Astrocyte (in vitro differentiated cells and primary cell): ENCODE results near the gene PIR. TPM values are rescaled to one million over a fixed set of nuclear protein-coding genes. Genes with fewer than 3 reads are reported as not detected.

ENCODE experiments used
- DNase-seq: peaks from one replicate; pipeline ENCODE4 v3.0.0-alpha.2; 2010; ENCODE audit warnings: low read depth
- FAIRE-seq: peaks from 2 replicates; lab custom pipeline; 2011; peaks lifted over from hg19 to GRCh38; lab: Jason Lieb, UNC
- H2AFZ ChIP-seq: 2 replicates; pipeline ENCODE4 v1.6.0; 2012; ENCODE audit warnings: low read depth, low read length, inconsistent platforms
- H3K27ac ChIP-seq: 2 replicates; pipeline ENCODE4 v1.5.1; 2011; ENCODE audit warnings: low read depth, low read length, inconsistent platforms
- H3K27me3 ChIP-seq: 2 replicates; pipeline ENCODE4 v1.6.0; 2011; ENCODE audit warnings: low read length, inconsistent platforms; ENCODE audit not compliant: insufficient read depth
- H3K36me3 ChIP-seq: 2 replicates; pipeline ENCODE4 v1.5.1; 2011; ENCODE audit warnings: low read length, inconsistent platforms; ENCODE audit not compliant: insufficient read depth
- H3K4me1 ChIP-seq: 2 replicates; pipeline ENCODE4 v1.5.1; 2011; ENCODE audit warnings: low read length, inconsistent platforms; ENCODE audit not compliant: insufficient read depth
- H3K4me2 ChIP-seq: 2 replicates; pipeline ENCODE4 v1.6.0; 2012; ENCODE audit warnings: low read length, inconsistent platforms
- H3K4me3 ChIP-seq: 2 replicates; pipeline ENCODE4 v1.5.1; 2011; ENCODE audit warnings: low read depth, mild to moderate bottlenecking, low read length, inconsistent platforms; ENCODE audit not compliant: insufficient read depth
- H3K79me2 ChIP-seq: 2 replicates; pipeline ENCODE4 v1.6.0; 2012; ENCODE audit warnings: mild to moderate bottlenecking, low read length, inconsistent platforms; ENCODE audit not compliant: insufficient read depth
- H3K9ac ChIP-seq: 2 replicates; pipeline ENCODE4 v1.6.0; 2012; ENCODE audit warnings: mild to moderate bottlenecking, low read length, inconsistent platforms
- H3K9me3 ChIP-seq: 2 replicates; pipeline ENCODE4 v1.5.1; 2012; ENCODE audit warnings: low read depth, mild to moderate bottlenecking, low read length, inconsistent platforms; ENCODE audit not compliant: insufficient read depth
- H4K20me1 ChIP-seq: 2 replicates; pipeline ENCODE4 v1.6.0; 2012; ENCODE audit warnings: low read length, inconsistent platforms; ENCODE audit not compliant: insufficient read depth
- H3K27ac Mint-ChIP-seq: one replicate; pipeline ENCODE4 v1.8.0; 2021; ENCODE audit warnings: mild to moderate bottlenecking, mixed read lengths; ENCODE audit not compliant: unreplicated experiment
- H3K27me3 Mint-ChIP-seq: one replicate; pipeline ENCODE4 v1.8.0; 2021; ENCODE audit warnings: low read depth, mixed read lengths; ENCODE audit not compliant: unreplicated experiment
- H3K36me3 Mint-ChIP-seq: one replicate; pipeline ENCODE4 v1.8.0; 2021; ENCODE audit warnings: low read depth, mixed read lengths; ENCODE audit not compliant: unreplicated experiment
- H3K4me1 Mint-ChIP-seq: one replicate; pipeline ENCODE4 v1.8.0; 2021; ENCODE audit warnings: low read depth, mixed read lengths; ENCODE audit not compliant: unreplicated experiment
- H3K4me3 Mint-ChIP-seq: one replicate; pipeline ENCODE4 v1.8.0; 2021; ENCODE audit warnings: mild to moderate bottlenecking, moderate library complexity, mixed read lengths; ENCODE audit not compliant: unreplicated experiment
- H3K9me3 Mint-ChIP-seq: one replicate; pipeline ENCODE4 v1.8.0; 2021; ENCODE audit warnings: mild to moderate bottlenecking, mixed read lengths; ENCODE audit not compliant: unreplicated experiment
- CTCF ChIP-seq: IDR thresholded peaks from 2 replicates; pipeline ENCODE4 v1.5.1; 2011; ENCODE audit warnings: low read depth, mild to moderate bottlenecking, inconsistent platforms, low read length, moderate library complexity; ENCODE audit not compliant: insufficient read depth
- EZH2 ChIP-seq: IDR thresholded peaks from 2 replicates; pipeline ENCODE4 v1.6.1; 2012; ENCODE audit warnings: mild to moderate bottlenecking, low read length, inconsistent platforms; ENCODE audit not compliant: insufficient read depth
- total RNA-seq: library from RNA; stranded (reverse); gene quantifications from 2 replicates; pipeline ENCODE4 v1.2.1, GENCODE V29; 2021

PIR gene
- total RNA-seq, 1 donor from 2014 or later, result 5.5 TPM

- no peak for FAIRE-seq
- no peak for TF ChIP-seq CTCF
Observed at GRCh38 chrX:15507005-15507404, 13.9 kb upstream of the PIR start.

GRCh38 chrX:15505101-15505500, 12.0 kb upstream of the PIR start:
- no peak for TF ChIP-seq CTCF
- no peak for TF ChIP-seq EZH2
- H3K36me3 ChIP-seq, result no peaks in the 10 kb centered on the region
- H3K79me2 ChIP-seq, result no peaks in the 10 kb centered on the region
- H3K4me1 Mint-ChIP-seq, result no peaks in the 10 kb centered on the region
- no peak for DNase-seq
- no peaks in the 10 kb centered on the region for H3K9me3 ChIP-seq
- H3K27me3 ChIP-seq, result peaks cover 2% of the 10 kb centered on the region
- no peak overlapping the region for H3K4me3 Mint-ChIP-seq
- no peak overlapping the region for H3K9ac ChIP-seq
- no peaks in the 10 kb centered on the region for H3K36me3 Mint-ChIP-seq
- H3K27ac Mint-ChIP-seq, result no peak overlapping the region
- H3K27me3 Mint-ChIP-seq, result no peaks in the 10 kb centered on the region
- no peaks in the 10 kb centered on the region for H3K4me1 ChIP-seq
- no peak overlapping the region for H3K27ac ChIP-seq
- H3K4me2 ChIP-seq, result no peak overlapping the region
- H4K20me1 ChIP-seq, result no peaks in the 10 kb centered on the region
- no peak overlapping the region for H2AFZ ChIP-seq
- no peaks in the 10 kb centered on the region for H3K9me3 Mint-ChIP-seq
- no peak overlapping the region for H3K4me3 ChIP-seq
- FAIRE-seq, result no peak

More at GRCh38 chrX:15507005-15507404, 13.9 kb upstream of the PIR start:
- Mint-ChIP-seq H3K27me3 (no peaks in the 10 kb centered on the region), H3K36me3 (no peaks in the 10 kb centered on the region), H3K4me3 (no peak overlapping the region), H3K9me3 (no peaks in the 10 kb centered on the region), H3K4me1 (peaks cover 1% of the 10 kb centered on the region), H3K27ac (no peak overlapping the region)
- no peak overlapping the region for H3K27ac ChIP-seq
- no peaks in the 10 kb centered on the region for H3K79me2 ChIP-seq
- H3K4me1 ChIP-seq, result no peaks in the 10 kb centered on the region
- no peak for DNase-seq
- H3K4me3 ChIP-seq, result no peak overlapping the region
- H3K36me3 ChIP-seq, result no peaks in the 10 kb centered on the region
- H3K9ac ChIP-seq, result no peak overlapping the region
- no peak overlapping the region for H2AFZ ChIP-seq
- H3K27me3 ChIP-seq, result peaks cover 2% of the 10 kb centered on the region
- H4K20me1 ChIP-seq, result no peaks in the 10 kb centered on the region
- H3K4me2 ChIP-seq, result no peak overlapping the region
- no peaks in the 10 kb centered on the region for H3K9me3 ChIP-seq

- Mint-ChIP-seq H3K27ac (no peak overlapping the region), H3K4me1 (no peaks in the 10 kb centered on the region), H3K4me3 (no peak overlapping the region), H3K36me3 (no peaks in the 10 kb centered on the region), H3K9me3 (no peaks in the 10 kb centered on the region), H3K27me3 (no peaks in the 10 kb centered on the region)
- Histone ChIP-seq H3K79me2 (no peaks in the 10 kb centered on the region), H3K9me3 (no peaks in the 10 kb centered on the region), H2AFZ (no peak overlapping the region), H3K4me1 (no peaks in the 10 kb centered on the region), H3K4me3 (no peak overlapping the region), H3K9ac (no peak overlapping the region), H3K4me2 (no peak overlapping the region), H3K27me3 (peaks cover 2% of the 10 kb centered on the region), H4K20me1 (no peaks in the 10 kb centered on the region), H3K27ac (no peak overlapping the region), H3K36me3 (no peaks in the 10 kb centered on the region)
- TF ChIP-seq CTCF (no peak), EZH2 (no peak)
- DNase-seq, result no peak
- FAIRE-seq, result no peak
Observed at GRCh38 chrX:15504661-15505060, 11.5 kb upstream of the PIR start.
